H1 (cell line): ENCODE measurements around the gene DAPK2. TPM values are rescaled to one million over a fixed set of nuclear protein-coding genes. Genes with fewer than 3 reads are reported as not detected.

Experiments used
- CHD7 ChIP-seq: fragments of 300-600 bp; sonication (generic); IDR thresholded peaks from 2 replicates; pipeline ENCODE4 v1.7.1; 2012; ENCODE audit warnings: low read length, moderate library complexity, mild to moderate bottlenecking, inconsistent platforms; ENCODE audit not compliant: insufficient replicate concordance
- polyA plus RNA-seq, 7 experiments: library from polyadenylated mRNA; depleted of rRNA in 3 of 7; stranded (reverse) in 5 of 7; unstranded in 2 of 7; fragments of >200 nt in 5 of 7; fragments of 200-250 nt in 2 of 7; gene quantifications; 1 replicate in 5 of 7; 2 replicates in 1 of 7; 4 replicates in 1 of 7; pipeline versions ENCODE4 v1.2.1 to v1.2.3, GENCODE V29; 2011 to 2013; ENCODE audit warnings: missing spikeins in 2 of 7, mixed read lengths in 2 of 7
- total RNA-seq: library from RNA; stranded (reverse); fragmentation: NEBNext Ultra II Directional; extraction: Animal tissue kit (Norgen Biotek cat#: 25700); gene quantifications from 2 replicates; pipeline ENCODE4 v1.2.1, GENCODE V29; 2021

Gene DAPK2
- total and polyA plus RNA-seq, 2 of the 8 experiments (the other 6 are each of a cell fraction or from before 2014, with no cell fraction given): 1.8 to 2.9 TPM

DNA sequence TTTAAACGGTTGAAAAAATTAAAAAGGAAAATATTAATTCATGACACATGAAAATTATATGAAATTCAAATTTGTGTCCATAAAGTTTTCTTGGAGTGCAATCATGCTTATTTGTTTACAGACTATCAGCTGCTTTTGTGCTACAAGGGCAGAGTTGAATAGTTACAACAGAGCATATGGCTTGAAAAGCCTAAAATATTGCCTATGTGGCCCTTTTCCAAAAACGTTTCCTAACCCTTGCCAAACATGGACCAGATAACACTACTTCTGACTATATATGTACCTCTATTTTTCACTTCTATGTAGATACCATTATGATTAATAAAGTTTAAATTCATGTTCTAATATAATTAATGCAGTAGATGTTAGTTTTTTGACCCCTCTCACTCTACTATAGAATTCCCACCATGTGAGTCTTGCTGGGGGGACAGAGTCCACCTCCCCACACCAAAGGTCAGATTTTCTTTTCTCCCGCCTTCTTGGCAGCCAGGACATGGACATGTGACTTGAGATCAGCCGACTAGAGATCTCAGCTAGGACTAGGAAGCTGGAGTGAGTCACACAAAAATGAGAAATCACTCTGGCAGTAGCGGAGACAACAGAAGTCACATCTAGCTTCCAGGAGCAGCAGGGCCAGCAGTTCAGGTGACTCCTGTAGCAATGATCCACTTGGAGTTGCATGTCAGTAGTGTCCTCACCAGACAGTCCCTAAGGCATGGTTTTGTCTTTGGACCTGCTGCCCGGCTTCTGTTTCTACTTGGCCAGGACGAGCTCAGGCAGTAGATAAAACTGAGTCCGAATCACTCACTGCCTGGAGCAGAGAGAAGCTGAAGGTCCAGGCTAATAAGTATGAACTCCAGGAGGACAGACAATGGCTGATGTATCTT is 24.9 kb upstream of the DAPK2 start (continued):
- no peak for TF ChIP-seq CHD7
